WTC11 (cell line): Measurements from ENCODE around the gene DONSON. TPM values are rescaled to one million over a fixed set of nuclear protein-coding genes. Genes with fewer than 3 reads are reported as not detected.
"Not testable (repeated sequence)": the region's sequence is repeated elsewhere in the genome, so short reads cannot be mapped to it uniquely, and the experiment has no call there.

ENCODE experiments used
- ATAC-seq: fragments of 200-7000 bp; cut with Tn5 transposase; 2 replicates; pipeline ENCODE4 v1.10.0; 2021; ENCODE audit warnings: mild to moderate bottlenecking, moderate library complexity
- CTCF ChIA-PET: fragments of 300-600 bp; sonication (Branson Sonifier 250); formaldehyde crosslinking; loops from one replicate; lab custom pipeline; 2021; ENCODE audit warnings: antibody characterized with exemption; lab: Charles Lee
- POLR2A ChIA-PET: fragments of 350-600 bp; sonication (Branson Sonifier 250); formaldehyde crosslinking; loops from one replicate; lab custom pipeline; 2021; ENCODE audit warnings: antibody characterized with exemption; lab: Charles Lee
- DNase-seq: peaks from one replicate; pipeline ENCODE4 v3.0.0; 2021; ENCODE audit warnings: low spot score
- H3K27ac Mint-ChIP-seq: 2 replicates; pipeline ENCODE4 v1.8.0; 2021; ENCODE audit warnings: mixed read lengths
- H3K27me3 Mint-ChIP-seq: 2 replicates; pipeline ENCODE4 v1.8.0; 2021; ENCODE audit warnings: low read depth, mild to moderate bottlenecking, moderate library complexity, mixed read lengths
- H3K36me3 Mint-ChIP-seq: 2 replicates; pipeline ENCODE4 v1.8.0; 2021; ENCODE audit warnings: mixed read lengths
- H3K4me1 Mint-ChIP-seq: 2 replicates; pipeline ENCODE4 v1.8.0; 2022; ENCODE audit warnings: mixed read lengths
- H3K4me3 Mint-ChIP-seq: 2 replicates; pipeline ENCODE4 v1.8.0; 2021; ENCODE audit warnings: mild to moderate bottlenecking, moderate library complexity, mixed read lengths
- H3K9me3 Mint-ChIP-seq: 2 replicates; pipeline ENCODE4 v1.8.0; 2021; ENCODE audit warnings: mixed read lengths
- ATF2 ChIP-seq: sonication (generic); formaldehyde crosslinking; IDR thresholded peaks from 2 replicates; pipeline ENCODE4 v1.8.1; 2022; ENCODE audit warnings: low read depth, missing genetic modification reagents, borderline replicate concordance
- ATF6 ChIP-seq: sonication (generic); formaldehyde crosslinking; IDR thresholded peaks from 2 replicates; pipeline ENCODE4 v1.8.1; 2023; ENCODE audit warnings: mild to moderate bottlenecking, missing genetic modification reagents
- CBFB ChIP-seq: sonication (generic); formaldehyde crosslinking; IDR thresholded peaks from 2 replicates; pipeline ENCODE4 v1.8.1; 2022; ENCODE audit warnings: mild to moderate bottlenecking, low read depth, missing genetic modification reagents
- CDX4 ChIP-seq: fragments of 250-450 bp; sonication (Bioruptor Pico); IDR thresholded peaks from 2 replicates; pipeline ENCODE4 v1.9.0; 2021; ENCODE audit warnings: moderate library complexity, mild to moderate bottlenecking, inconsistent platforms, borderline replicate concordance
- CREB1 ChIP-seq: sonication (generic); formaldehyde crosslinking; IDR thresholded peaks from 2 replicates; pipeline ENCODE4 v1.8.0; 2023; ENCODE audit warnings: mild to moderate bottlenecking, missing genetic modification reagents
- E2F4 ChIP-seq: sonication (generic); formaldehyde crosslinking; IDR thresholded peaks from 2 replicates; pipeline ENCODE4 v1.8.1; 2022; ENCODE audit warnings: low read depth, mild to moderate bottlenecking, moderate library complexity, missing genetic modification reagents, borderline replicate concordance
- E2F5 ChIP-seq: sonication (generic); formaldehyde crosslinking; IDR thresholded peaks from 2 replicates; pipeline ENCODE4 v1.8.1; 2022; ENCODE audit warnings: mild to moderate bottlenecking, moderate library complexity, missing genetic modification reagents
- FOXP4 ChIP-seq: sonication (generic); formaldehyde crosslinking; IDR thresholded peaks from 2 replicates; pipeline ENCODE4 v1.8.0; 2022; ENCODE audit warnings: mild to moderate bottlenecking, missing genetic modification reagents
- HMGA2 ChIP-seq: fragments of 250-450 bp; sonication (Bioruptor Pico); IDR thresholded peaks from 2 replicates; pipeline ENCODE4 v1.4.0; 2021; ENCODE audit warnings: mild to moderate bottlenecking, moderate library complexity
- JAZF1 ChIP-seq: fragments of 250-450 bp; sonication (Bioruptor Pico); IDR thresholded peaks from 2 replicates; pipeline ENCODE4 v1.9.0; 2021; ENCODE audit warnings: moderate library complexity, mild to moderate bottlenecking, inconsistent platforms
- NFATC4 ChIP-seq: fragments of 250-450 bp; sonication (Bioruptor Pico); IDR thresholded peaks from 2 replicates; pipeline ENCODE4 v1.9.0; 2021; ENCODE audit warnings: mild to moderate bottlenecking
- NR2C2 ChIP-seq: sonication (generic); formaldehyde crosslinking; IDR thresholded peaks from 2 replicates; pipeline ENCODE4 v1.8.0; 2022; ENCODE audit warnings: mild to moderate bottlenecking, missing genetic modification reagents
- PREB ChIP-seq: sonication (generic); formaldehyde crosslinking; IDR thresholded peaks from 2 replicates; pipeline ENCODE4 v1.8.1; 2022; ENCODE audit warnings: mild to moderate bottlenecking, missing genetic modification reagents, moderate library complexity, borderline replicate concordance
- RELA ChIP-seq: sonication (generic); formaldehyde crosslinking; IDR thresholded peaks from 2 replicates; pipeline ENCODE4 v1.8.1; 2022; ENCODE audit warnings: missing genetic modification reagents, mild to moderate bottlenecking, borderline replicate concordance
- RORB ChIP-seq: fragments of 250-450 bp; sonication (Bioruptor Pico); IDR thresholded peaks from 2 replicates; pipeline ENCODE4 v1.9.0; 2021; ENCODE audit warnings: mild to moderate bottlenecking
- ZNF138 ChIP-seq: sonication (generic); formaldehyde crosslinking; conservative IDR thresholded peaks from 2 replicates; pipeline ENCODE4 v1.8.1; 2022; ENCODE audit warnings: mild to moderate bottlenecking, moderate library complexity, missing genetic modification reagents
- ZNF263 ChIP-seq: sonication (generic); formaldehyde crosslinking; IDR thresholded peaks from 2 replicates; pipeline ENCODE4 v1.8.1; 2022; ENCODE audit warnings: low read depth, mild to moderate bottlenecking, moderate library complexity, missing genetic modification reagents
- ZNF423 ChIP-seq: fragments of 250-450 bp; sonication (Bioruptor Pico); IDR thresholded peaks from 2 replicates; pipeline ENCODE4 v2.1.2; 2022; ENCODE audit warnings: mild to moderate bottlenecking, moderate library complexity
- ZSCAN18 ChIP-seq: fragments of 250-450 bp; sonication (Bioruptor Pico); IDR thresholded peaks from 2 replicates; pipeline ENCODE4 v2.1.2; 2022; ENCODE audit warnings: mild to moderate bottlenecking, moderate library complexity
- total RNA-seq: library from RNA; stranded (reverse); gene quantifications from 3 replicates; pipeline ENCODE4 v1.2.3, GENCODE V29; 2021

DONSON gene
- total RNA-seq, 1 experiment from 2014 or later: 32.2 TPM

GRCh38 chr21:33634254-33634653 lies 45.8 kb upstream of the DONSON start:
- Mint-ChIP-seq H3K4me3 (no peak overlapping the region), H3K36me3 (peaks cover 17% of the 10 kb centered on the region), H3K9me3 (peaks cover 16% of the 10 kb centered on the region), H3K27ac (no peak overlapping the region), H3K4me1 (peaks cover 11% of the 10 kb centered on the region), H3K27me3 (no peaks in the 10 kb centered on the region)
- ChIA-PET POLR2A (no interaction called here), CTCF (no interaction called here)
- DNase-seq: no peak
- TF ChIP-seq ATF2 (no peak), ZSCAN18 (CRISPR knock-in tag) (no peak), CBFB (no peak), ZNF263 (CRISPR knock-in tag) (no peak), E2F5 (no peak), ZNF423 (CRISPR knock-in tag) (no peak), E2F4 (CRISPR knock-in tag) (no peak), ZNF138 (CRISPR knock-in tag) (no peak), ATF6 (CRISPR knock-in tag) (no peak), CREB1 (CRISPR knock-in tag) (no peak), FOXP4 (no peak), NFATC4 (CRISPR knock-in tag) (no peak), PREB (CRISPR knock-in tag) (no peak), JAZF1 (CRISPR knock-in tag) (no peak), RORB (no peak), CDX4 (CRISPR knock-in tag) (no peak), RELA (no peak), NR2C2 (CRISPR knock-in tag) (no peak), HMGA2 (no peak)
- ATAC-seq: no peak

- POLR2A ChIA-PET, CTCF ChIA-PET: not testable (repeated sequence)
These were observed 37.7 kb upstream of the DONSON start for GRCh38 chr21:33626151-33626550.

More at GRCh38 chr21:33626151-33626550, 37.7 kb upstream of the DONSON start:
- peaks cover 13% of the 10 kb centered on the region for H3K9me3 Mint-ChIP-seq
- DNase-seq, H3K27ac Mint-ChIP-seq, ATAC-seq, H3K27me3 Mint-ChIP-seq, H3K4me3 Mint-ChIP-seq: not testable (repeated sequence)
- peaks cover 28% of the 10 kb centered on the region for H3K36me3 Mint-ChIP-seq
- peaks cover 16% of the 10 kb centered on the region for H3K4me1 Mint-ChIP-seq
